HepG2 (cell line): ENCODE results near the gene CCDC183. TPM values are rescaled to one million over a fixed set of nuclear protein-coding genes. Genes with fewer than 3 reads are reported as not detected.

Source experiments
- AKAP8 ChIP-seq: sonication (generic); formaldehyde crosslinking; IDR thresholded peaks from 2 replicates; pipeline ENCODE4 v1.5.1; 2020; ENCODE audit warnings: mild to moderate bottlenecking, missing genetic modification reagents
- ATF7-NPFF ChIP-seq: sonication (generic); formaldehyde crosslinking; IDR thresholded peaks from 2 replicates; pipeline ENCODE4 v1.8.1; 2023; ENCODE audit warnings: mild to moderate bottlenecking, low read depth, missing genetic modification reagents, moderate library complexity
- KLF6 ChIP-seq: IDR thresholded peaks from 2 replicates; pipeline ENCODE4 v1.8.0; 2016; ENCODE audit warnings: missing biosample characterization, missing genetic modification reagents
- NR2F1 ChIP-seq, 2 experiments: fragments of 450-650 bp in 1 of 2; formaldehyde crosslinking in 1 of 2; IDR thresholded peaks; 2 replicates each; pipeline versions ENCODE4 v1.5.0 to v1.6.1; 2016 to 2020; ENCODE audit warnings: mild to moderate bottlenecking in 1 of 2, missing compliant biosample characterization in 1 of 2, missing genetic modification reagents in 1 of 2, moderate library complexity in 1 of 2
- SOX13 ChIP-seq, 3 experiments: fragments of 450-650 bp in 1 of 3; sonication (generic) in 1 of 3; formaldehyde crosslinking in 1 of 3; IDR thresholded peaks in 2 of 3; conservative IDR thresholded peaks in 1 of 3; 2 replicates each; pipeline versions ENCODE4 v1.5.0 to v1.6.1; 2016 to 2020; ENCODE audit warnings: antibody characterized with exemption in 1 of 3, mild to moderate bottlenecking in 1 of 3, missing compliant biosample characterization in 1 of 3, missing genetic modification reagents in 1 of 3, moderate library complexity in 1 of 3
- WIZ ChIP-seq: sonication (generic); formaldehyde crosslinking; IDR thresholded peaks from 2 replicates; pipeline ENCODE4 v1.5.1; 2020; ENCODE audit warnings: mild to moderate bottlenecking, missing genetic modification reagents
- ZFP36L1 ChIP-seq: sonication (generic); formaldehyde crosslinking; IDR thresholded peaks from 2 replicates; pipeline ENCODE4 v1.8.0; 2022; ENCODE audit warnings: mild to moderate bottlenecking, missing genetic modification reagents, moderate library complexity
- ZNF12 ChIP-seq: sonication (generic); formaldehyde crosslinking; IDR thresholded peaks from 2 replicates; pipeline ENCODE4 v1.5.0; 2020; ENCODE audit warnings: missing genetic modification reagents
- ZNF124 ChIP-seq: sonication (generic); formaldehyde crosslinking; IDR thresholded peaks from 2 replicates; pipeline ENCODE4 v1.4.0; 2020; ENCODE audit warnings: missing genetic modification reagents
- ZNF292 ChIP-seq: sonication (generic); formaldehyde crosslinking; IDR thresholded peaks from 2 replicates; pipeline ENCODE4 v1.8.1; 2022; ENCODE audit warnings: mild to moderate bottlenecking, low read depth, missing genetic modification reagents, borderline replicate concordance
- ZNF431 ChIP-seq: sonication (generic); formaldehyde crosslinking; IDR thresholded peaks from 2 replicates; pipeline ENCODE4 v1.9.0; 2022; ENCODE audit warnings: missing genetic modification reagents, low read depth, mild to moderate bottlenecking, borderline replicate concordance
- ZNF772 ChIP-seq: sonication (generic); formaldehyde crosslinking; IDR thresholded peaks from 2 replicates; pipeline ENCODE4 v1.5.0; 2020; ENCODE audit warnings: mild to moderate bottlenecking, missing genetic modification reagents
- polyA plus RNA-seq, 8 experiments: library from polyadenylated mRNA; depleted of rRNA in 3 of 8; stranded (reverse) in 7 of 8; unstranded in 1 of 8; fragments of >200 nt; fragmentation: Illumina TruSeq in 4 of 8; extraction: Trizol in 4 of 8; gene quantifications; 2 replicates each; pipeline versions ENCODE4 v1.2.1 to v1.2.3, GENCODE V29; 2011 to 2016; ENCODE audit warnings: low read depth in 4 of 8, missing spikeins in 1 of 8, mixed read lengths in 1 of 8; ENCODE audit not compliant: insufficient read depth in 1 of 8
- total RNA-seq, 5 experiments: library from RNA; depleted of rRNA; stranded (reverse); fragments of >200 nt; fragmentation: Illumina TruSeq; extraction: Trizol; gene quantifications; 2 replicates each; pipeline ENCODE4 v1.2.3, GENCODE V29; 2016; ENCODE audit warnings: low read depth in 1 of 5
- TF ChIP-seq, protein P1 (sequence below): sonication (generic); formaldehyde crosslinking; IDR thresholded peaks from 2 replicates; pipeline ENCODE4 v1.4.0; 2020; ENCODE audit warnings: missing genetic modification reagents
- TF ChIP-seq, protein P2 (sequence below): sonication (generic); formaldehyde crosslinking; IDR thresholded peaks from 2 replicates; pipeline ENCODE4 v1.5.0; 2020; ENCODE audit warnings: missing genetic modification reagents, mild to moderate bottlenecking, borderline replicate concordance

The CCDC183 gene
- total and polyA plus RNA-seq, 2 of the 13 experiments (the other 11 are each of a cell fraction or from before 2014, with no cell fraction given) = 5.0 to 66.4 TPM

DNA sequence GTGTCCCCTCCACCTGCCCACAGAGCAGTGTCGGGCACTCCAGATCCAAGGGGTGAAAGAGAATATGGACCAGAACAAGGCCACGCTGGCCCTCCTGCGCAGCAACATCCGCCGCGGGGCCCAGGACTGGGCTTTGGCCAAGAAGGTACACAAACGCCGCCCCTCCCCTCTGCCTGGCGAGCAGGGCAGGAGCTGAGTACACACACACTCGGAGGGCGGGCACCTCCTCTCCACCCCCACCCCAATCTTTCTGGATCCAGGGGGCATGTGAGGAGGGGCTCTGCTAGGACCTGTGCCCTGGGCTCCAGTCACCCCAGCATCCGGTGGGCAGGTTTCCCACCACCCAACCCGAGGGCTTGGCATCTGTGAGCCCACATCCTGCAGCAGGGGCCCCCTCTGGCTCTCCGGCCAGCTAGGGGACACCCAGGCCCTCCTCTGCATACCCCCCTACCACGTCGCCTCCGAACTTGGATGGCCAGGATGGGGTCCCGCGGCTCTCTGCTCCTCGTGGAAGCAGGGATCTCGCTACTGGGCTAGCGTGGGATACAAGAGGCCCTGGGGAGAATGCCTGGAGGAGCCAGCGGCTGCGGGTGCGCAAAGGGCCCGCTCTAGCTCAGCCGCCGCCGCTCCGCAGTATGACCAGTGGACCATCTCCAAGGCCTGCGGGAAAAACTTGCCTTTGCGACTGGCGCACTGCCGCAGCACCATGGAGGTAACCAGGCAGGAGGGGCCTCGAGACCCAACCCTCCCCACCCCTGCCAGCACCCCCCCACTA is 3.1 kb downstream of the CCDC183 start (continued):
- TF ChIP-seq SOX13 (IDR thresholded peaks at IDR 0.05) = peak; percentile 6; the same call in 1 of the 2 replicates
- TF ChIP-seq SOX13 (CRISPR knock-in tag; conservative IDR thresholded peaks at IDR 0.05 in 1 of 2, IDR thresholded peaks at IDR 0.05 in 1 of 2) = peak in 1 of 2 experiments; percentile 62; a peak in 2 of 4 replicates
- no peak; the same call in none of the 2 replicates for TF ChIP-seq ZNF772 (CRISPR knock-in tag)
- TF ChIP-seq ZNF12 (CRISPR knock-in tag) = no peak
- TF ChIP-seq, protein P1, sequence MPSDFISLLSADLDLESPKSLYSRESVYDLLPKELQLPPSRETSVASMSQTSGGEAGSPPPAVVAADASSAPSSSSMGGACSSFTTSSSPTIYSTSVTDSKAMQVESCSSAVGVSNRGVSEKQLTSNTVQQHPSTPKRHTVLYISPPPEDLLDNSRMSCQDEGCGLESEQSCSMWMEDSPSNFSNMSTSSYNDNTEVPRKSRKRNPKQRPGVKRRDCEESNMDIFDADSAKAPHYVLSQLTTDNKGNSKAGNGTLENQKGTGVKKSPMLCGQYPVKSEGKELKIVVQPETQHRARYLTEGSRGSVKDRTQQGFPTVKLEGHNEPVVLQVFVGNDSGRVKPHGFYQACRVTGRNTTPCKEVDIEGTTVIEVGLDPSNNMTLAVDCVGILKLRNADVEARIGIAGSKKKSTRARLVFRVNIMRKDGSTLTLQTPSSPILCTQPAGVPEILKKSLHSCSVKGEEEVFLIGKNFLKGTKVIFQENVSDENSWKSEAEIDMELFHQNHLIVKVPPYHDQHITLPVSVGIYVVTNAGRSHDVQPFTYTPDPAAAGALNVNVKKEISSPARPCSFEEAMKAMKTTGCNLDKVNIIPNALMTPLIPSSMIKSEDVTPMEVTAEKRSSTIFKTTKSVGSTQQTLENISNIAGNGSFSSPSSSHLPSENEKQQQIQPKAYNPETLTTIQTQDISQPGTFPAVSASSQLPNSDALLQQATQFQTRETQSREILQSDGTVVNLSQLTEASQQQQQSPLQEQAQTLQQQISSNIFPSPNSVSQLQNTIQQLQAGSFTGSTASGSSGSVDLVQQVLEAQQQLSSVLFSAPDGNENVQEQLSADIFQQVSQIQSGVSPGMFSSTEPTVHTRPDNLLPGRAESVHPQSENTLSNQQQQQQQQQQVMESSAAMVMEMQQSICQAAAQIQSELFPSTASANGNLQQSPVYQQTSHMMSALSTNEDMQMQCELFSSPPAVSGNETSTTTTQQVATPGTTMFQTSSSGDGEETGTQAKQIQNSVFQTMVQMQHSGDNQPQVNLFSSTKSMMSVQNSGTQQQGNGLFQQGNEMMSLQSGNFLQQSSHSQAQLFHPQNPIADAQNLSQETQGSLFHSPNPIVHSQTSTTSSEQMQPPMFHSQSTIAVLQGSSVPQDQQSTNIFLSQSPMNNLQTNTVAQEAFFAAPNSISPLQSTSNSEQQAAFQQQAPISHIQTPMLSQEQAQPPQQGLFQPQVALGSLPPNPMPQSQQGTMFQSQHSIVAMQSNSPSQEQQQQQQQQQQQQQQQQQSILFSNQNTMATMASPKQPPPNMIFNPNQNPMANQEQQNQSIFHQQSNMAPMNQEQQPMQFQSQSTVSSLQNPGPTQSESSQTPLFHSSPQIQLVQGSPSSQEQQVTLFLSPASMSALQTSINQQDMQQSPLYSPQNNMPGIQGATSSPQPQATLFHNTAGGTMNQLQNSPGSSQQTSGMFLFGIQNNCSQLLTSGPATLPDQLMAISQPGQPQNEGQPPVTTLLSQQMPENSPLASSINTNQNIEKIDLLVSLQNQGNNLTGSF (CRISPR knock-in tag) = no peak
- no peak for TF ChIP-seq KLF6
- no peak for TF ChIP-seq NR2F1 (CRISPR knock-in tag; IDR thresholded peaks at IDR 0.05)
- no peak; the same call in 1 of the 2 replicates for TF ChIP-seq WIZ (CRISPR knock-in tag)
- TF ChIP-seq ZNF292 = no peak
- TF ChIP-seq ZNF431 (CRISPR knock-in tag) = peak; percentile 48; the same call in 1 of the 2 replicates
- TF ChIP-seq AKAP8 (CRISPR knock-in tag) = peak; percentile 100
- TF ChIP-seq, protein P2, sequence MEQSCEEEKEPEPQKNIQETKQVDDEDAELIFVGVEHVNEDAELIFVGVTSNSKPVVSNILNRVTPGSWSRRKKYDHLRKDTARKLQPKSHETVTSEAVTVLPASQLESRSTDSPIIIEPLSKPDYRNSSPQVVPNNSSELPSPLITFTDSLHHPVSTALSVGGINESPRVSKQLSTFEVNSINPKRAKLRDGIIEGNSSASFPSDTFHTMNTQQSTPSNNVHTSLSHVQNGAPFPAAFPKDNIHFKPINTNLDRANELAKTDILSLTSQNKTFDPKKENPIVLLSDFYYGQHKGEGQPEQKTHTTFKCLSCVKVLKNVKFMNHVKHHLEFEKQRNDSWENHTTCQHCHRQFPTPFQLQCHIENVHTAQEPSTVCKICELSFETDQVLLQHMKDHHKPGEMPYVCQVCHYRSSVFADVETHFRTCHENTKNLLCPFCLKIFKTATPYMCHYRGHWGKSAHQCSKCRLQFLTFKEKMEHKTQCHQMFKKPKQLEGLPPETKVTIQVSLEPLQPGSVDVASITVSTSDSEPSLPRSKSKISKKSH (CRISPR knock-in tag) = peak; percentile 48; the same call in 1 of the 2 replicates
- TF ChIP-seq ZFP36L1 = peak; percentile 85; the same call in 1 of the 2 replicates
- no peak for TF ChIP-seq ATF7-NPFF
- peak; percentile 64; the same call in 1 of the 2 replicates for TF ChIP-seq ZNF124
